HS-27A (cell line): ENCODE results near the gene MEX3D.
"Not testable (repeated sequence)": the region's sequence is repeated elsewhere in the genome, so short reads cannot be mapped to it uniquely, and the experiment has no call there.

Source experiments
- DNase-seq: peaks from one replicate; pipeline ENCODE4 v3.0.0-alpha.2; 2012; ENCODE audit warnings: low read depth, missing footprints

Gene MEX3D

GRCh38 chr19:1571358-1571757 lies 3.2 kb upstream of the MEX3D start:
- no peak for DNase-seq

GRCh38 chr19:1570836-1571235 lies 2.7 kb upstream of the MEX3D start:
- no peak for DNase-seq

GRCh38 chr19:1569997-1570396 lies 1.9 kb upstream of the MEX3D start:
- no peak for DNase-seq

- DNase-seq: no peak
These were observed 287 bp downstream of the MEX3D start for GRCh38 chr19:1567848-1568227.

- no peak for DNase-seq
These were observed 843 bp downstream of the MEX3D start for GRCh38 chr19:1567116-1567847.

GRCh38 chr19:1566392-1567115 lies 1.6 kb downstream of the MEX3D start:
- DNase-seq: no peak

GRCh38 chr19:1563251-1563650 lies 4.9 kb downstream of the MEX3D start:
- no peak for DNase-seq

GRCh38 chr19:1561236-1561842 lies 6.8 kb downstream of the MEX3D start:
- DNase-seq: no peak

- DNase-seq: no peak
These were observed 7.7 kb downstream of the MEX3D start for GRCh38 chr19:1560286-1560882.

- no peak for DNase-seq
These were observed 9.6 kb downstream of the MEX3D start for GRCh38 chr19:1558552-1558951.

GRCh38 chr19:1556390-1557070 lies 11.6 kb downstream of the MEX3D start:
- DNase-seq: no peak

GRCh38 chr19:1555487-1556389 lies 12.4 kb downstream of the MEX3D start:
- no peak for DNase-seq

- DNase-seq: no peak
These were observed 13.2 kb downstream of the MEX3D start for GRCh38 chr19:1554968-1555367.

GRCh38 chr19:1553415-1553814 lies 14.7 kb downstream of the MEX3D start:
- DNase-seq: no peak

- DNase-seq: no peak
These were observed 16.8 kb downstream of the MEX3D start for GRCh38 chr19:1551068-1552040.

- no peak for DNase-seq
These were observed 18.7 kb downstream of the MEX3D start for GRCh38 chr19:1549332-1549945.

- DNase-seq: no peak
These were observed 27.7 kb downstream of the MEX3D start for GRCh38 chr19:1540365-1540925.

- DNase-seq: not testable (repeated sequence)
These were observed 28.4 kb downstream of the MEX3D start for GRCh38 chr19:1539749-1540148.

- DNase-seq: no peak
These were observed 29.1 kb downstream of the MEX3D start for GRCh38 chr19:1538978-1539377.
